DOHH2 (cell line): Measurements from ENCODE around the gene PSMB5.
"Not testable (repeated sequence)": the region's sequence is repeated elsewhere in the genome, so short reads cannot be mapped to it uniquely, and the experiment has no call there.

Source experiments
- CTCF ChIP-seq: fragments of 200-600 bp; sonication (generic); IDR thresholded peaks from one replicate; pipeline ENCODE4 v1.5.1; 2014; ENCODE audit warnings: antibody characterized with exemption, mild to moderate bottlenecking, low read depth, low read length; ENCODE audit not compliant: poor library complexity, severe bottlenecking
- EZH2phosphoT487 ChIP-seq: fragments of 200-600 bp; sonication (generic); IDR thresholded peaks from 2 replicates; pipeline ENCODE4 v1.6.1; 2017; ENCODE audit warnings: borderline replicate concordance, mild to moderate bottlenecking, antibody characterized with exemption, low read length, moderate library complexity, mixed read lengths

- TF ChIP-seq CTCF, EZH2phosphoT487: not testable (repeated sequence)
These were observed 21.0 kb downstream of the PSMB5 start for GRCh38 chr14:23013749-23014054.
